ENCODE measurements around the gene MECP2.

- TF ChIP-seq SRSF1 (optimal IDR thresholded peaks at IDR 0.05; ENCODE audit: low read depth, low read length) (no peak), ZNF30 (CRISPR knock-in tag; IDR thresholded peaks at IDR 0.05) (no peak), ZNF24 (IDR thresholded peaks at IDR 0.05) (no peak), KDM6A (CRISPR knock-in tag; IDR thresholded peaks at IDR 0.05; ENCODE audit: low read depth) (no peak)
Observed at GRCh38 chrX:154025230-154025629, 72.3 kb downstream of the MECP2 start.
